LHCN-M2 (cell line): ENCODE measurements around the gene SUFU. TPM values are rescaled to one million over a fixed set of nuclear protein-coding genes. Genes with fewer than 3 reads are reported as not detected.
A peak's percentile ranks its signal among the peaks of the same experiment; 100 is the strongest.

ENCODE experiments used
- DNase-seq: peaks from one replicate; pipeline ENCODE4 v3.0.0-alpha.2; 2012; ENCODE audit warnings: low read depth
- total RNA-seq: library from RNA; depleted of rRNA; stranded (reverse); fragments of >200 nt; gene quantifications from 2 replicates; pipeline ENCODE4 v1.2.3, GENCODE V29; 2014; rRNA removed

SUFU gene
- total RNA-seq, 1 experiment from 2014 or later, result 4.0 TPM

GRCh38 chr10:102670871-102671434 is 167.2 kb downstream of the SUFU start:
- DNase-seq, result no peak

- DNase-seq, result no peak
Observed at GRCh38 chr10:102673236-102673818, 169.6 kb downstream of the SUFU start.

GRCh38 chr10:102673819-102674511 is 170.2 kb downstream of the SUFU start:
- DNase-seq, result peak; percentile 95

GRCh38 chr10:102674566-102674965 is 170.8 kb downstream of the SUFU start:
- peak; percentile 39 for DNase-seq

GRCh38 chr10:102675011-102675665 is 171.4 kb downstream of the SUFU start:
- peak; percentile 37 for DNase-seq

- DNase-seq, result peak; percentile 86
Observed at GRCh38 chr10:102675666-102676533, 172.1 kb downstream of the SUFU start.

- DNase-seq, result peak; percentile 44
Observed at GRCh38 chr10:102676534-102677315, 173.0 kb downstream of the SUFU start.

- peak; percentile 32 for DNase-seq
Observed at GRCh38 chr10:102677331-102678067, 173.7 kb downstream of the SUFU start.

GRCh38 chr10:102678068-102678400 is 174.3 kb downstream of the SUFU start:
- DNase-seq, result no peak

GRCh38 chr10:102678842-102679289 is 175.1 kb downstream of the SUFU start:
- peak; percentile 81 for DNase-seq

- no peak for DNase-seq
Observed at GRCh38 chr10:102679596-102679995, 175.8 kb downstream of the SUFU start.

- DNase-seq, result no peak
Observed at GRCh38 chr10:102681696-102682095, 177.9 kb downstream of the SUFU start.

GRCh38 chr10:102682416-102682815 is 178.6 kb downstream of the SUFU start:
- DNase-seq, result no peak

- no peak for DNase-seq
Observed at GRCh38 chr10:102682981-102683380, 179.2 kb downstream of the SUFU start.

Other genes starting within 250 kb of the SUFU start
- gene NFKB2, start 108.3 kb upstream of the SUFU start, total RNA-seq, result 15.8 and 16.6 TPM in 2 replicates
- 0.46 TPM in 1 of 2 replicates, not detected in the other for gene PSD, start 85.2 kb upstream of the SUFU start, total RNA-seq
- gene FBXL15, start 83.1 kb upstream of the SUFU start, total RNA-seq, result 15.9 and 22.5 TPM in 2 replicates
- gene CUEDC2, start 71.4 kb upstream of the SUFU start, total RNA-seq, result 89.3 and 91.4 TPM in 2 replicates
- gene C10orf95, start 52.4 kb upstream of the SUFU start, total RNA-seq, result 0.06 TPM in 1 of 2 replicates, not detected in the other
- 139 and 159 TPM in 2 replicates for gene ACTR1A, start 1.3 kb upstream of the SUFU start, total RNA-seq
- gene TRIM8, start 140.5 kb downstream of the SUFU start, total RNA-seq, result 135 and 136 TPM in 2 replicates
- 8.3 and 10.3 TPM in 2 replicates for gene ARL3, start 210.4 kb downstream of the SUFU start, total RNA-seq
- 2.2 and 3.4 TPM in 2 replicates for gene SFXN2, start 210.7 kb downstream of the SUFU start, total RNA-seq
- gene WBP1L, start 240.0 kb downstream of the SUFU start, total RNA-seq, result 34.4 and 56.8 TPM in 2 replicates